Ishikawa (cell line): ENCODE data around the gene SERINC5.

Source experiments
- CREB1 ChIP-seq: IDR thresholded peaks from 2 replicates; pipeline ENCODE4 v1.6.1; 2012; ENCODE audit warnings: low read depth
- FOXM1 ChIP-seq: IDR thresholded peaks from 2 replicates; pipeline ENCODE4 v1.6.1; 2012; ENCODE audit warnings: low read depth, borderline replicate concordance
- RAD21 ChIP-seq: IDR thresholded peaks from 2 replicates; pipeline ENCODE4 v1.6.1; 2012; ENCODE audit warnings: low read depth
- TAF1 ChIP-seq: IDR thresholded peaks from 2 replicates; pipeline ENCODE4 v1.6.1; 2012; ENCODE audit warnings: low read depth, mild to moderate bottlenecking
- YY1 ChIP-seq: IDR thresholded peaks from 2 replicates; pipeline ENCODE4 v1.6.1; 2012; ENCODE audit warnings: low read depth
- TF ChIP-seq, protein P1 (sequence below): IDR thresholded peaks from 2 replicates; pipeline ENCODE4 v1.6.1; 2012

- TF ChIP-seq YY1 (no peak), RAD21 (no peak), TAF1 (no peak), FOXM1 (no peak), CREB1 (no peak)
- TF ChIP-seq, protein P1, sequence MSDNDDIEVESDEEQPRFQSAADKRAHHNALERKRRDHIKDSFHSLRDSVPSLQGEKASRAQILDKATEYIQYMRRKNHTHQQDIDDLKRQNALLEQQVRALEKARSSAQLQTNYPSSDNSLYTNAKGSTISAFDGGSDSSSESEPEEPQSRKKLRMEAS = no peak
Measured at GRCh38 chr5:80276186-80276585, 20.3 kb upstream of the SERINC5 start.
